HCT116 (cell line): ENCODE data around the gene TMEM132C.

Experiments
- CBX3 ChIP-seq: IDR thresholded peaks from 2 replicates; pipeline ENCODE4 v1.6.1; 2012; ENCODE audit warnings: low read depth
- CEBPB ChIP-seq: IDR thresholded peaks from 2 replicates; pipeline ENCODE4 v1.6.1; 2012; ENCODE audit warnings: low read depth
- EZH2 ChIP-seq: fragments of 200-600 bp; sonication (generic); IDR thresholded peaks from 2 replicates; pipeline ENCODE4 v1.6.1; 2017; ENCODE audit warnings: antibody characterized with exemption, mixed run types
- MAX ChIP-seq: IDR thresholded peaks from 2 replicates; pipeline ENCODE4 v1.6.1; 2012
- POLR2A ChIP-seq: IDR thresholded peaks from 2 replicates; pipeline ENCODE4 v1.7.0; 2011; ENCODE audit warnings: borderline replicate concordance; ENCODE audit not compliant: insufficient read depth, insufficient read length; ENCODE audit errors: extremely low read depth
- SIN3A ChIP-seq: IDR thresholded peaks from 2 replicates; pipeline ENCODE4 v1.6.1; 2012; ENCODE audit warnings: low read depth
- SRF ChIP-seq: IDR thresholded peaks from 2 replicates; pipeline ENCODE4 v1.6.1; 2012; ENCODE audit warnings: low read depth
- YY1 ChIP-seq: IDR thresholded peaks from 2 replicates; pipeline ENCODE4 v1.6.1; 2011; ENCODE audit warnings: low read length, low read depth, moderate library complexity, mild to moderate bottlenecking; ENCODE audit not compliant: insufficient replicate concordance; ENCODE audit errors: extremely low read depth
- ZBTB33 ChIP-seq: IDR thresholded peaks from 2 replicates; pipeline ENCODE4 v1.6.1; 2011; ENCODE audit warnings: mild to moderate bottlenecking, low read length, moderate library complexity; ENCODE audit not compliant: insufficient replicate concordance; ENCODE audit errors: extremely low read depth
- ZFX ChIP-seq: fragments of 450-650 bp; IDR thresholded peaks from 2 replicates; pipeline ENCODE4 v1.6.1; 2017
- ZNF274 ChIP-seq: fragments of 200-500 bp; sonication (Bioruptor generic); IDR thresholded peaks from 2 replicates; pipeline ENCODE4 v1.6.1; 2014; ENCODE audit warnings: mild to moderate bottlenecking, low read depth, low read length, inconsistent platforms
- TF ChIP-seq, protein P1 (sequence below), 3 experiments: fragments of 200-600 bp in 1 of 3; sonication (generic) in 1 of 3; IDR thresholded peaks in 2 of 3; conservative IDR thresholded peaks in 1 of 3; 2 replicates each; pipeline ENCODE4 v1.5.1; 2012 to 2017; ENCODE audit warnings: low read depth in 2 of 3, low read length in 2 of 3, antibody characterized with exemption in 1 of 3, borderline replicate concordance in 1 of 3, control low read depth in 1 of 3, mild to moderate bottlenecking in 1 of 3, mixed read lengths in 1 of 3, mixed run types in 1 of 3, moderate library complexity in 1 of 3; ENCODE audit not compliant: insufficient read depth in 1 of 3

DNA sequence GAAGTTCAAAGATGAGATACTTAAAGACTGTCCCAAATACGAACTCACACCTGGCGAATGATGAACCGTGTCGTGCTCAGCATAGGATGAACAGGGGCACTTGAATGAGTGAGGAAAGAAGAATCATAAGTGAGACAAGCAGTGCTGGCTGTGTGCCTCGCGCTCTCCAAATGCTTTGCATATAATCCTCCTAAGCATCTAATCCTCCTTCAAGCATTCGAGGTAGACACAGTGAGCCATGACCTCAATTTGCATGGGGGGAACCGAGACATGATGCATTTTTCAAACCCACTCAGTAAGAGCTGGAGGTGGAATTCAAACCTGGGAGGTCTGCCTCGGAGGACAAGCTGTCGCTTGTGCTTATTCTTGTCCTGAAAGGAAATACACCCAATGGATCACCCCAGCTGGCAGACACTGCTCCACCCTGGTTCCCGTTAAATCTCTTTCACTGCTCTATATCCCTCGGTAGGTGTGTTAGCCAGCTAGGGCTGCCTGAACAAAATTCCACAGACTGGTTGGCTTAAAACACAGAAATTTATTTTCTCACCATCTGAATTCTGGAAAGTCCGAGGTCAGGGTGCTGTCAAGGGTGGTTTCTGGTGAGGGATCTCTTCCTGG, 282.7 kb downstream of the TMEM132C start:
- TF ChIP-seq ZBTB33 (no peak), EZH2 (no peak), POLR2A (no peak), SIN3A (no peak), CBX3 (no peak), CEBPB (no peak), SRF (no peak), ZNF274 (no peak), ZFX (no peak), YY1 (no peak), MAX (no peak)
- TF ChIP-seq, protein P1, sequence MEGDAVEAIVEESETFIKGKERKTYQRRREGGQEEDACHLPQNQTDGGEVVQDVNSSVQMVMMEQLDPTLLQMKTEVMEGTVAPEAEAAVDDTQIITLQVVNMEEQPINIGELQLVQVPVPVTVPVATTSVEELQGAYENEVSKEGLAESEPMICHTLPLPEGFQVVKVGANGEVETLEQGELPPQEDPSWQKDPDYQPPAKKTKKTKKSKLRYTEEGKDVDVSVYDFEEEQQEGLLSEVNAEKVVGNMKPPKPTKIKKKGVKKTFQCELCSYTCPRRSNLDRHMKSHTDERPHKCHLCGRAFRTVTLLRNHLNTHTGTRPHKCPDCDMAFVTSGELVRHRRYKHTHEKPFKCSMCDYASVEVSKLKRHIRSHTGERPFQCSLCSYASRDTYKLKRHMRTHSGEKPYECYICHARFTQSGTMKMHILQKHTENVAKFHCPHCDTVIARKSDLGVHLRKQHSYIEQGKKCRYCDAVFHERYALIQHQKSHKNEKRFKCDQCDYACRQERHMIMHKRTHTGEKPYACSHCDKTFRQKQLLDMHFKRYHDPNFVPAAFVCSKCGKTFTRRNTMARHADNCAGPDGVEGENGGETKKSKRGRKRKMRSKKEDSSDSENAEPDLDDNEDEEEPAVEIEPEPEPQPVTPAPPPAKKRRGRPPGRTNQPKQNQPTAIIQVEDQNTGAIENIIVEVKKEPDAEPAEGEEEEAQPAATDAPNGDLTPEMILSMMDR (IDR thresholded peaks at IDR 0.05 in 2 of 3, conservative IDR thresholded peaks at IDR 0.05 in 1 of 3; ENCODE audit: borderline replicate concordance in 1 of 3, insufficient read depth in 1 of 3, low read depth in 2 of 3, low read length in 2 of 3): no peak
